Stimulated activated effector memory CD8-positive, alpha-beta T cell treated with anti-CD3 and anti-CD28 coated beads, Interleukin-12 subunit alpha, Interleukin-12 subunit beta, amount 100 ng/mL, for 72 hours (primary cell): ENCODE measurements around the gene MAGEC2.

ENCODE experiments used
- ATAC-seq: fragments of 150-1000 bp; cut with Tn5 transposase; 2 replicates; pipeline ENCODE4 v1.10.0; 2021
- DNase-seq, 2 donors: peaks; one replicate each; pipeline ENCODE4 v3.0.0; 2021 to 2022; ENCODE audit warnings: low spot score in 2 of 2
- H3K27ac Mint-ChIP-seq: one replicate; pipeline ENCODE4 v1.8.0; 2022; ENCODE audit warnings: mild to moderate bottlenecking, mixed read lengths
- H3K36me3 Mint-ChIP-seq: one replicate; pipeline ENCODE4 v1.8.0; 2022; ENCODE audit warnings: mild to moderate bottlenecking, mixed read lengths
- H3K4me1 Mint-ChIP-seq: one replicate; pipeline ENCODE4 v1.8.0; 2022; ENCODE audit warnings: mixed read lengths
- H3K4me3 Mint-ChIP-seq: one replicate; pipeline ENCODE4 v1.8.0; 2022; ENCODE audit warnings: mild to moderate bottlenecking, mixed read lengths
- H3K9me3 Mint-ChIP-seq: one replicate; pipeline ENCODE4 v1.8.0; 2022; ENCODE audit warnings: mixed read lengths

Gene MAGEC2, protein sequence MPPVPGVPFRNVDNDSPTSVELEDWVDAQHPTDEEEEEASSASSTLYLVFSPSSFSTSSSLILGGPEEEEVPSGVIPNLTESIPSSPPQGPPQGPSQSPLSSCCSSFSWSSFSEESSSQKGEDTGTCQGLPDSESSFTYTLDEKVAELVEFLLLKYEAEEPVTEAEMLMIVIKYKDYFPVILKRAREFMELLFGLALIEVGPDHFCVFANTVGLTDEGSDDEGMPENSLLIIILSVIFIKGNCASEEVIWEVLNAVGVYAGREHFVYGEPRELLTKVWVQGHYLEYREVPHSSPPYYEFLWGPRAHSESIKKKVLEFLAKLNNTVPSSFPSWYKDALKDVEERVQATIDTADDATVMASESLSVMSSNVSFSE

DNA sequence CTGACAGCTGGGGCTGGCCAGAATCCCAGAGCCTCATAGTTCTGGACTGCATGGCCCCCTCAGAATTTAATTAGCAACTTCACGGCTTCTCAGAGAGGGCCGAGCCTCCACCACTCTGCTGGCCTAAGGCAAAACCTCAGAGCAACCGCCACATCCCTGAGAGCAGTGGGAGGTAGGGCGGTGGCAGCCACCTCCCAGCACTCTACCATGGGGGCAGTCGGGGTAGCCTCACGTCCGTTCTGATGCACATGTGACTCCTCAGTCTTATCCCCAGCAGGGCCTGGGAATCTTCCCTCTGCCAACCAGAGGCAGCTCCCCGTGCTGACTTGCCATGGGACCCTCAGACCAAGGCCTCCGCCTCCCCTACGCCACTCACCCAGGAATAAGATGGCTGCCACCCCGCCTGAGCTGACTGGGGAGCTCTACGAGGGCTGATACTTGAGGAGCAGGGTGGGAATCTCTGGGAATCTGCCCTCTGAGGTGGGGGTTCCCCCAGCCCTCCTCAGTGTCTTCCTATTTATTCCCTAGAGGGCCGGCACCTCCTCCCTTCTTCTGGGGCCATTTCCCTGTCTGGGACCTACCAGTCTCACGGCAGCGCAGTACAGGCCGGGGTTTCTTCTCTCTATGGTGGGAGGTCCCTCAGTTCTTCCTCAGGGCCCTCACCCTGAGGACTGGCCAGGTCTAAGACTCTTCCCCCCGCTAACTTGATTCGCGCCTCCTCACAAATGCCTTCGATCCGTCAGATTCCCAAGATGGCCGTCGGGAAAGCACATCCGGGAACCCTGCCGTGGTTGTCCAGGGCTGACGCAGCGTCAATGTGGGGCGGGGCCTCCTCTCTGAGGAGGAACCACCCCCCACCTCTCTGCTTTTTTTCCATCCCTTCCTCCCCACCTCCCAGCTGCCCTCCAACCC lies at the start of gene MAGEC2:
MAGEC2 (minus strand) TSS at position 769 of the 912 bp plus-strand sequence. CDS start 1,303 bp downstream, outside the sequence.
- ATAC-seq (no peak), DNase-seq (no peak)
- Mint-ChIP-seq H3K36me3 (no peaks in the 10 kb centered on the region), H3K4me1 (no peaks in the 10 kb centered on the region), H3K9me3 (peaks cover 9% of the 10 kb centered on the region), H3K27ac (no peak within 1 kb of the TSS), H3K4me3 (no peak within 1 kb of the TSS)

DNA sequence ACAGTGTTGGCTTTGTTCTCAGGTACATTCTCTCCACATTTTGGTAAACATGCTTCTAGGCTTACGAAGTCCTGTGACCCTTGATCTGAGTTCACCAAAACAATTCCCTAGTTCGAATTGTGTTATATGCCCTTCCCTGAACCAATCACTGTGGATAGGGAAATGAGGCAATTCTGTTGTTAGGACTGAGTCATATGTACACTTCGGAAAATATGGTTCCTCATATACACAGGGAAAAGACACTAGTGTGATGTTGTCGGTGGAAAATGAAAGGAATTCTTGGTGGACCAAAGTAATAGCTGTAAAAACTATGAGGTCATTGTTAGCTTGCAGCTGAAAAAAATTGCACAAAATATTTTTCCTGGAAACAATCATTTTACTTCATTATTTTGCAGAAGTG lies 46.6 kb upstream of the MAGEC2 start:
- H3K9me3 Mint-ChIP-seq, result no peaks in the 10 kb centered on the region
- DNase-seq (no peak), ATAC-seq (no peak)
- no peaks in the 10 kb centered on the region for H3K4me1 Mint-ChIP-seq
- no peaks in the 10 kb centered on the region for H3K36me3 Mint-ChIP-seq
- no peak overlapping the region for H3K27ac Mint-ChIP-seq
- H3K4me3 Mint-ChIP-seq, result no peak overlapping the region

DNA sequence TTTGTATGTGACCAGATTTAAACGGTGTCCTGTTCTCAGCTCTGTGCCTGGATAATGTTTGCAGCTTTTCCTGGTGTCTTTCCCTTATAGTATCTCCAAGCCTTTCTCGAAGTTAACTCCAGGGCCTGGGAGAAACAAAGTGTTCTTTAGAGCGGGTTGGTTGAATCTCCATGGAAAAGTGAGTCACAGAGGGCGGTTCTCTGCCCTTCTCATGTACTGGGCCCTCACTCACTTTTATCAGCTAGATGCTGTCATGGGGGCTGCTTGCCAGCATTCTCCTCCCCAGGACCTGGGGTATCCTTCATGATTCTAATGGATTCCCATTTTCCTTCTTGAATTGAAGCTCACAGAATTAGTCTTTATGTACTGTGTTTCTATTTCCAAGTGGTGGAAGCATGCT lies 46.1 kb upstream of the MAGEC2 start:
- Mint-ChIP-seq H3K27ac (no peak overlapping the region), H3K4me3 (no peak overlapping the region), H3K36me3 (no peaks in the 10 kb centered on the region), H3K9me3 (no peaks in the 10 kb centered on the region), H3K4me1 (no peaks in the 10 kb centered on the region)
- DNase-seq (no peak), ATAC-seq (no peak)

DNA sequence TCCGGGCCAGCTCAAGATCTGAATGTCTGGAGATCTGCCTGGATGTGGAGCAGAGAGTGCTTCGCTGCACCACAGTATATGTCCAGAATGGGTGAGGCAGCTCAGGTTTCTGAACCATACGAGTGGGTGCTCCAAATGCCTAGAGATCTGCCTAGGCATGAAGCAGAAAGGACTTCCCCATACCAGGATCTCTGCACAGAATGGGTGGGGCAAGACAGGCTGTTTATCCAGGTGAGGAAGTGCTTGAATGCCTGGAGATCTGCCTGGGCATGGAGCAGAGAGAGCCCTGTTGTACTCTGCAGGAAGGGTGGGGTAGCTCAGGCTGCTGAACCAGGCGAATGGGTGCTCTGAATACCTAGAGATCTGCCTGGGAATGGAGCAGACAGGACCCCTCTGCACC lies 45.4 kb upstream of the MAGEC2 start:
- Mint-ChIP-seq H3K4me3 (no peak overlapping the region), H3K9me3 (peaks cover 1% of the 10 kb centered on the region), H3K27ac (no peak overlapping the region), H3K36me3 (no peaks in the 10 kb centered on the region), H3K4me1 (no peaks in the 10 kb centered on the region)
- no peak for DNase-seq
- no peak for ATAC-seq

DNA sequence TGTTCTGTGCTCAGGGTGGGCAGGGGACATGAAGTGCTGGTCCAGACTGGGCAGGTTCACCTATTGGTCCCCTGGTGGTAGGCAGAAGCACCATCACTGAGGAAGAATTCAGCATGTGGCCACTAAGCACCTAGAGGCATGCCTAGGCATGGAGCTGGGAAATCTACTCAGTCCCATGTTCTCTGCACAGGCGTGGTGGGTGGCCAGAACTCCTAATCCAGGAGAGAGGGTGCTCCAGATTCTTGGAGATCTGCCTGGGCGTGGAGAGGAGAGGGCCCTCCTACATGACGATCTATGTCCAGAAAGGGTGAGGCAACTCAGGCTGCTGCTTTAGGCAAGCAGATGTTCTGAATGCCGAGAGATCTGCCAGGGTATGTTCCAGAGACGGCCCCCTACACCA lies 44.6 kb upstream of the MAGEC2 start:
- Mint-ChIP-seq H3K4me1 (no peaks in the 10 kb centered on the region), H3K36me3 (no peaks in the 10 kb centered on the region), H3K4me3 (no peak overlapping the region), H3K9me3 (peaks cover 2% of the 10 kb centered on the region), H3K27ac (no peak overlapping the region)
- DNase-seq (no peak), ATAC-seq (no peak)

DNA sequence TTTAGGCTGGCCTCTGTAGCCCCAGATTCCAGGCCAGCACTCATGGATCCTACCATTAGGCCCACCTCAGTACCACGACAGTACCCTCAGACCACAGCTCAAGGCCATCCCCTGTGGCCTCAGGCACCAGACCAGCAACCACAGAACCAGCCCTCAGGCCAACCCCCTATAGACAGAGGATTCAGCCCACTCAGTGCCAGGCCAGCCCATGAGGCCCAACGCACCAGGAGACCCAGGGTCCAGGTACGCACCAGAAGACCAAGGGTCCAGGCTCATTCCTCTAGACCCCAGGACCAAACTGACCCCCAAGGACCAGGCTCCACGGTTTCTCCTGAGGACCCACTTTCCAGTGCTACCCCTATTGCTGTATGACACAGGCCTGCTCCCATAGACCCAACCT lies 39.5 kb upstream of the MAGEC2 start:
- DNase-seq, result no peak
- no peaks in the 10 kb centered on the region for H3K36me3 Mint-ChIP-seq
- peaks cover 2% of the 10 kb centered on the region for H3K9me3 Mint-ChIP-seq
- no peak for ATAC-seq
- no peaks in the 10 kb centered on the region for H3K4me1 Mint-ChIP-seq
- H3K27ac Mint-ChIP-seq, result no peak overlapping the region
- H3K4me3 Mint-ChIP-seq, result no peak overlapping the region

DNA sequence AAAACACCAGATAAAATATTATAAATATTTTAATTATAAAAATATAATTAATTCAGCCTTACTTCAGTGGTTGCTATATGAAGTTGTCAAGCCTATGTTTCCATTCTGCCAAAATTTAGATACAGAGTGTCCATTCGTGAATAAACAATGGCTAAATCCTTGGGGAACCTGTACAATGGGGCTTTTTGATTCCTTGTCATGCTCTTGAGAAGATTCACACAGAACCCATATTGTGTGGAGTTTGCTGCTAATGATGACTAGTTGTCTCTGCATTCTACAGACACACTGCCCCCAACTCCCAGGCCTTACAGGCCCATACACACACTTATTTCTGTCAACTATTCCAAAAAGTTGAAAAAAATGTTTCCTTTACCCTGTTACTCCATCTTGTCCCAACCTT lies 33.4 kb upstream of the MAGEC2 start:
- ATAC-seq (no peak), DNase-seq (no peak)
- H3K4me3 Mint-ChIP-seq, result no peak overlapping the region
- H3K27ac Mint-ChIP-seq, result no peak overlapping the region
- no peaks in the 10 kb centered on the region for H3K4me1 Mint-ChIP-seq
- H3K36me3 Mint-ChIP-seq, result no peaks in the 10 kb centered on the region
- peaks cover 4% of the 10 kb centered on the region for H3K9me3 Mint-ChIP-seq

DNA sequence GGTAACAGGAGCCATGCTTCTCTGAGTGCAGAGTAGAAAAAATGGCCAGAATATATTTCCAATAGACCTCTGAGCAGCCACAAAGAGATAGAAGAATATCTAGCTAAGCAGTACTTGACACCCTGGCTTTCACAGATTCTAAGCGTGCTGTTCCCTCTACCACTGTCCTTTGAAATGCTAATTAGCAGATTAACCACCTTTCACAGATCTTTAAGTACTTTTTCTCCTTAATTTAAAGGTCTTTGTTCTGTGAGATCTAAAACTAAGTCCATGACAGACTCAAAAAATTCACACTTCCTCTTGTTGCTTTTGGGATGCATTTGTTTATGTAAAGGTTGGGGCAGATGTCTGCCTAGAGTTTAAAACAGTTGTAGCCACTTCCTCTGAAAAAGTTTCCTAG lies 28.3 kb upstream of the MAGEC2 start:
- ATAC-seq, result no peak
- H3K36me3 Mint-ChIP-seq, result no peaks in the 10 kb centered on the region
- no peak for DNase-seq
- no peak overlapping the region for H3K27ac Mint-ChIP-seq
- H3K4me3 Mint-ChIP-seq, result no peak overlapping the region
- no peaks in the 10 kb centered on the region for H3K4me1 Mint-ChIP-seq
- H3K9me3 Mint-ChIP-seq, result peaks cover 4% of the 10 kb centered on the region

DNA sequence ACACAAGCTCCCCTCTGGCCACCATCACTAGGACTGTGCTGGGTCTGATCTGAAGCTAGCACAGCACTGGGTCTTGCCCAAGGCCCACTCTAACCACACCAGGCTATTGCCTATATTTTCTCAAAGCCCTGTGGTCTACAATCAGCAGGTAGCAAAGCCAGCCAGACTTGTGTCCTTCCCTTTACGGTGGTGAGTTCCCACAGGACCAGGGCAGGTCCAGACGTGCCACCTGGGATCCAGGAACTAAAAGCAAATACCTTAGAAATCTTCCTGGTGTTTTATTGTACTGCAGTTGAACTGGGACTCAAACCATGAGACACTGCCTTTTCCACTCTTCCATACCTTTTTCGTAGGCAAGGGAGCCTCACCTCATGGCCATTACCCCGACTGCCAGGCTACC lies 9.0 kb upstream of the MAGEC2 start:
- H3K36me3 Mint-ChIP-seq, result no peaks in the 10 kb centered on the region
- no peak for DNase-seq
- no peak for ATAC-seq
- no peak overlapping the region for H3K4me3 Mint-ChIP-seq
- no peak overlapping the region for H3K27ac Mint-ChIP-seq
- no peaks in the 10 kb centered on the region for H3K4me1 Mint-ChIP-seq
- no peaks in the 10 kb centered on the region for H3K9me3 Mint-ChIP-seq

DNA sequence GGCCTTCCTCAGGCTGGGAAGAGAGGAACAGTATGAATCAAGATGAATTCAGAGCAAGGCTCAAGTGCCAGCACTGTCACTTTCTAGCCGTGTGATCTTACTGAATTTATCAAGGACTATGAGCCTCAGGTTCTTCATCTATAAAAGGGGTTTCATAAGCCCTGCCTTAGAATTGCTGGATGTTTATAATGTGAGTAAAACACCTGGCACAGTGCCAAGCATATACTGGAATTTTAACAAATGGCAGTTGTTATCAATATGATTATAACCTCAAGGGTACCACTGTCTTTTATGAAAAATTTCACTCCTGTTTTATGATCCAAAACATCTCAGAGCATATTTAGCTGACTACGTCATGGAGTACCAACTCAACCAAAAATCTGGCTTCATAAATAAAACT lies 4.0 kb downstream of the MAGEC2 start:
- Mint-ChIP-seq H3K36me3 (no peaks in the 10 kb centered on the region), H3K27ac (no peak overlapping the region), H3K4me1 (no peaks in the 10 kb centered on the region), H3K9me3 (peaks cover 11% of the 10 kb centered on the region), H3K4me3 (no peak overlapping the region)
- ATAC-seq (no peak), DNase-seq (no peak)

DNA sequence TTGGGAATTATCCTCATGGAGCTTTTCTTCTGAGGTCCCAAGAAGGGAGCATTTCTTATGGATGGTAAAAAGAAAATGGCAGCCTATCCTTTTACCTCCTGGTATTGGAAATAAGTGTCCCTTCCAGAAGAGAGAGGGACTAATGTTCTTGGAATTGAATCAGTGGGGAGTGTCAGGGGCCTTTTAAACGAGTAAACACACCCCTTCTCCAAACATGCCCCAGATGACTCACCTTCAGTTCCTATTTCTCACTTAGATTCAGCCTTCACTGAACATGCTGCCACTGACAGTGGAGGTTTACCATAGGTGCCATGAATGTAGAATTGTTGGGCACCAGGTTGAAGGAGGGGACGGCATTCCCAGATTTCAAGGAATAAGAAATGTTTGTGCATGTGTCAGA lies 19.0 kb downstream of the MAGEC2 start:
- DNase-seq, result no peak
- no peaks in the 10 kb centered on the region for H3K4me1 Mint-ChIP-seq
- no peak for ATAC-seq
- H3K9me3 Mint-ChIP-seq, result peaks cover 5% of the 10 kb centered on the region
- H3K27ac Mint-ChIP-seq, result no peak overlapping the region
- H3K36me3 Mint-ChIP-seq, result no peaks in the 10 kb centered on the region
- no peak overlapping the region for H3K4me3 Mint-ChIP-seq

DNA sequence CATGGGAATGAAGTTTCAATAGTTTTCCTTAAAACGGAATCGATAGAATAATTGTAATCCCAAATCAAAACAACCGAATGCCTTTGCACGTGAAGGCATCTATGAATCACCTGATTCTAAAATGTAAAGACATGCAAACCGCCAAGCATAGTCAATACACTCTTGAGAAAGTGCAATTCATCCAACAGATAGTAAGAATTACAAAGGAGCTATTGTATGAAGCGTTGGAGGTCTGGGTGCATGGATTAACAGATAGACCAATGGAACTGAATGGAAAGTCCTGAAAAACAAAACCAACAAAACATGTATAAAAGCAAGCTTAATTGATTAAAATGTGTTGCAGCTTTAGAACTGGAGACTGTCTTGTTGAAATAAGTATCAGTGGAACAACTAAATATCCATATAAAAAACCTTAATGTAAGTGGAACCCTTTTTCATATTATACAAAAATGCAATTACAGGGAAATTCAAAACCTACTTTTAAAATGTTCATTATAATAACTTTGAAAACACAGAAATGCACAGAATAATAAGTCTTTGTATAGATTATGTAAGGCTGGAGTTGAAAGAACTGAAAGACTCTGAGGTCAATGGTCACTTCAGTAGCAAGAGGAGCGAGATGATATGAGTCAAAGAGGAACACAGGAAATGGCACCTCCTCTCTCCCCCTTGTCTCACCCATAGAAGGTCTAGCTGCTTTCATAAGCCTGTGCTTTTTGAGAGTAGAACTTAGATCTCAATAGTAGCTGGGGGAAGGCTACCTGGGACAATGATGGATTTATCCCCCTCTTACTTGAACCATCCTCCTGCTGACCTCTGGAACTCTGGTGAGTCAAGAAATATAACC lies 20.1 kb downstream of the MAGEC2 start:
- DNase-seq (no peak), ATAC-seq (no peak)
- no peak overlapping the region for H3K27ac Mint-ChIP-seq
- H3K4me1 Mint-ChIP-seq, result no peaks in the 10 kb centered on the region
- peaks cover 5% of the 10 kb centered on the region for H3K9me3 Mint-ChIP-seq
- H3K36me3 Mint-ChIP-seq, result no peaks in the 10 kb centered on the region
- H3K4me3 Mint-ChIP-seq, result no peak overlapping the region

DNA sequence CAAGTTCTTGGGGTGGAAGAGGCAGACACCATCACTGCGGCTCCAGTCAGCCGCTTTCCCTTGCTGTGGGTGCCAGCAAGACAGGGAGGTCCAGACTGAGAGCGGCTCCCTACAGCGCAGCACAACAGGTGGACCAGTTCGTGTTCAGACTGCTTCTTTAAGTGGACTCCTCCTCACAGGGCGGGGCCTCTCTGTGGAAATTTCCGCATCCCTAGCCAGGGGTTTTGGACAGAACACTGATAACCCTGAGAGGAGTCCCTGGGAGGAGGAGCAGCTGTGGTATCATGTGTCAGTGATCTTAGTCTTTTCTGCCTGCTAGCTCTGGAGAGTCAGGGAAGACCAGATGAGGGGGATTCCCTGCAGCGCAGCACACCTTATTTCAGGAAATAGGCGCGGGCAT lies 48.5 kb downstream of the MAGEC2 start:
- Mint-ChIP-seq H3K4me3 (no peak overlapping the region), H3K27ac (no peak overlapping the region), H3K4me1 (no peaks in the 10 kb centered on the region), H3K36me3 (no peaks in the 10 kb centered on the region), H3K9me3 (no peaks in the 10 kb centered on the region)
- no peak for ATAC-seq
- no peak for DNase-seq
